HL-60 (cell line): ENCODE data around the gene MAP2K4.

Source experiments
- DNase-seq, 2 experiments: peaks; one replicate each; pipeline ENCODE4 v3.0.0-alpha.2; 2010 to 2020; ENCODE audit warnings: low read depth in 1 of 2, low spot score in 1 of 2
- H3K27ac ChIP-seq: fragments of 250-450 bp; sonication (Bioruptor Pico); replicated peaks from 2 replicates; pipeline ENCODE4 v1.5.1; 2020; ENCODE audit warnings: mild to moderate bottlenecking, moderate library complexity
- H3K27me3 ChIP-seq: fragments of 250-450 bp; sonication (Bioruptor Pico); 2 replicates; pipeline ENCODE4 v1.5.1; 2021; ENCODE audit warnings: mild to moderate bottlenecking, moderate library complexity; ENCODE audit not compliant: insufficient read depth, poor library complexity, severe bottlenecking
- H3K4me3 ChIP-seq: replicated peaks from 2 replicates; pipeline ENCODE4 v1.5.1; 2011; ENCODE audit warnings: mild to moderate bottlenecking, control low read depth, low read length; ENCODE audit not compliant: insufficient read depth
- CTCF ChIP-seq: IDR thresholded peaks from one replicate; pipeline ENCODE4 v1.5.1; 2011; ENCODE audit warnings: low read length, control low read depth, inconsistent platforms; ENCODE audit not compliant: insufficient read depth
- GABPA ChIP-seq: IDR thresholded peaks from 2 replicates; pipeline ENCODE4 v1.6.1; 2012; ENCODE audit warnings: low read depth
- POLR2AphosphoS5 ChIP-seq: IDR thresholded peaks from 2 replicates; pipeline ENCODE4 v1.6.1; 2012; ENCODE audit warnings: low read depth
- REST ChIP-seq: IDR thresholded peaks from 2 replicates; pipeline ENCODE4 v1.6.1; 2012; ENCODE audit warnings: low read depth; ENCODE audit not compliant: insufficient replicate concordance
- SPI1 ChIP-seq: IDR thresholded peaks from 2 replicates; pipeline ENCODE4 v1.6.1; 2012; ENCODE audit warnings: low read depth, mild to moderate bottlenecking, borderline replicate concordance

Gene MAP2K4

GRCh38 chr17:12097326-12097725 is 76.6 kb downstream of the MAP2K4 start:
- no peak overlapping the region for H3K4me3 ChIP-seq
- DNase-seq: no peak
- no peak overlapping the region for H3K27ac ChIP-seq
- no peak for TF ChIP-seq POLR2AphosphoS5
- TF ChIP-seq REST: no peak
- TF ChIP-seq SPI1: no peak
- no peak for TF ChIP-seq GABPA
- no peak for TF ChIP-seq CTCF
- no peaks in the 10 kb centered on the region for H3K27me3 ChIP-seq

GRCh38 chr17:12098568-12098967 is 77.9 kb downstream of the MAP2K4 start:
- DNase-seq: no peak
- no peaks in the 10 kb centered on the region for H3K27me3 ChIP-seq
- H3K27ac ChIP-seq: no peak overlapping the region
- no peak overlapping the region for H3K4me3 ChIP-seq
- TF ChIP-seq GABPA (no peak), POLR2AphosphoS5 (no peak), CTCF (no peak), REST (no peak), SPI1 (no peak)

GRCh38 chr17:12099412-12099811 is 78.7 kb downstream of the MAP2K4 start:
- H3K27me3 ChIP-seq: no peaks in the 10 kb centered on the region
- H3K4me3 ChIP-seq: no peak overlapping the region
- TF ChIP-seq GABPA: no peak
- TF ChIP-seq CTCF: no peak
- DNase-seq: no peak
- H3K27ac ChIP-seq: no peak overlapping the region

GRCh38 chr17:12104831-12105230 is 84.2 kb downstream of the MAP2K4 start:
- TF ChIP-seq CTCF (no peak), REST (no peak), GABPA (no peak), SPI1 (no peak), POLR2AphosphoS5 (no peak)
- DNase-seq: no peak
- Histone ChIP-seq H3K4me3 (no peak overlapping the region), H3K27me3 (no peaks in the 10 kb centered on the region), H3K27ac (no peak overlapping the region)
